Activated effector memory CD4-positive, alpha-beta T cell treated with Interleukin-2 at 50 U/mL for 16 hours (primary cell): ENCODE measurements around the gene NHLH1.
"Not testable (repeated sequence)": the region's sequence is repeated elsewhere in the genome, so short reads cannot be mapped to it uniquely, and the experiment has no call there.

ENCODE experiments used
- DNase-seq: peaks from one replicate; pipeline ENCODE4 v3.0.0-alpha.2; 2020

Gene NHLH1

DNA sequence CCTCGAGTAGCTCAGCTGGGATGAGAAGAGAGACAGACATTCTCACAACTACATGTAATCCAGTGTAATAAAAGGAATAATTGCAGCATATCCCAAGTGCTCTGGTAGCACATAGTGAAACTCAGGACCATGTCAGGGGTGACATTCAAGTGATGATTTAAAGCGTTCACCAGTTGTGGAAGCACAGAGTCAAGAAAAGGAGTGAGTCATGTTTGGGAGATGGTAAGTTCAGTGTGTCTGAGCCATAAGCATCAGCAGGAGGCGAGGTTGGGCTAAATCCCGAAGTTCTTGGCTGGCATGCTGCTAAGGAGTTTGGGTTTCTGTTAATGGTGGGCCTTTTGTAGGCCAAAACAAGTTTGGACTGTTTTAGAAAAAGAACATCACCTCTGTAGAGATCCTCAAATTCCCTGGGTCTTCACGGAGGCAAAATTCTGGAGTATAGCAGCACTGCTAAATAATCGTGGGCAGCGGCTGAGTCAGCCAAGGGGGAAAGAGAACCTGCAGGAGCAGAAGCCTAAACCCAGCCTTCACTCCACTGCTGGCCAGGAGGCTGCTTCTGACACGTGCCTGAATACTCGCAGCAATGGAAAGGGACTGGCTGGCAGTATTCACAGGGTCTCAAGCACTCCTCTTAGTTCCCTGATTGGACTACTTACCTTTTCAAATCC lies 7.2 kb upstream of the NHLH1 start:
- no peak for DNase-seq

DNA sequence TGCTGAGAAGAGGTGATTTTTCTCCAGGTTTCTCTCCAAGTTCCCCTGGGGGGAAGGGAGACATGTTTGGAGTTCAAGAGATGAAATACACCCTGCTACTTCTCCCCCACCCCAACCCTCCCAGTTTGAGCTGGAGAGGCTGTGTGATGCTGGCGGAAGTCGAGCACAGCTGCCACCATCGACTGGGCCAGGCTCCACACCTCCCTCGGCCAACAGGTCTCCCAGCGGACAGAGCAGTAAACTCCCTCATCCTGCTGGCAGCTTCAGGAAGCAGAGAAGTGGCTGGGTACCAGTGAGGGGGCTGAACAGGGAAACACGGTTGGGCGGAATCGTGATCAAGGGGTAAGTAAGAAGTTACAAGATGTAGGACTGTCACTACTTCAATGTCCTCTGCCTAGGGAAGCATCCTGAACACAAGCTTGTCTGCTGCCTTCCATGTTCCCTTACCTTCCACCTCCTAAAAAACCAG lies 6.6 kb upstream of the NHLH1 start:
- DNase-seq: no peak

DNA sequence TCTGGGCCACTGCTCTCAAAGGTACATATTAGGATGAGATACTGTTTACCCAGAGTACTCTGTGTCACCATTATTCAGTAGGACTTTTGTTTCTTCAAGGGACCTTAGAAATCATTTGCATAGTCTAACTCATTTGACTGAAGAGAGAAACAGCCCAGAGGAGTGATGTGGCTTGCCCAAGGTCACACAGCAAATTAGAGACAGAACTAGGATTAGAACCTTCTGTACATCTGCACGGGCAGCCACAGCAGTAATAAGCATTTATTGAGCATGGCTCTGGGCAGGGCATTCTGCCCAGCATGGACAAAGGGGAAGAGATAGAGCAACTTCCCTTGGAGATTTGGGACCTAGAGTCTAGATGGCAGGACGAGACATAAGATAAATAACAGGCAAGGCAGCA lies 5.7 kb upstream of the NHLH1 start:
- DNase-seq: no peak

DNA sequence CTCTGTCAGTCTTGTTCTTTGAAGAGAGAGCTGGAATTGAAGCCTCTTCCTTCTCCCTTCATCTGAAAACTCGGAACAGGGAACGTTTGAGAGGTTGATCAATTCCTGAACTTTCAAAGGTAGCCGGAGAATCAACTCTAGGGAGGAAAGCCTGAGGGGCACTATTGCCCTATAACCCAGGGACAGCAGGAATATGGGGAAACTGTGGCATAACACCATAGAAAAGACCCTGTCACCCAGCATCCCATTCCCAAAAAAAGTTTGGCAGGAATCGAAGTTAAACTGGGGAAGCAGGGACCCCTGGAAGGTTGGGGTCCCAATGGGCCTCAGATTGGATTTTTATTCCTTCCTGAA lies 5.1 kb upstream of the NHLH1 start:
- DNase-seq: no peak

DNA sequence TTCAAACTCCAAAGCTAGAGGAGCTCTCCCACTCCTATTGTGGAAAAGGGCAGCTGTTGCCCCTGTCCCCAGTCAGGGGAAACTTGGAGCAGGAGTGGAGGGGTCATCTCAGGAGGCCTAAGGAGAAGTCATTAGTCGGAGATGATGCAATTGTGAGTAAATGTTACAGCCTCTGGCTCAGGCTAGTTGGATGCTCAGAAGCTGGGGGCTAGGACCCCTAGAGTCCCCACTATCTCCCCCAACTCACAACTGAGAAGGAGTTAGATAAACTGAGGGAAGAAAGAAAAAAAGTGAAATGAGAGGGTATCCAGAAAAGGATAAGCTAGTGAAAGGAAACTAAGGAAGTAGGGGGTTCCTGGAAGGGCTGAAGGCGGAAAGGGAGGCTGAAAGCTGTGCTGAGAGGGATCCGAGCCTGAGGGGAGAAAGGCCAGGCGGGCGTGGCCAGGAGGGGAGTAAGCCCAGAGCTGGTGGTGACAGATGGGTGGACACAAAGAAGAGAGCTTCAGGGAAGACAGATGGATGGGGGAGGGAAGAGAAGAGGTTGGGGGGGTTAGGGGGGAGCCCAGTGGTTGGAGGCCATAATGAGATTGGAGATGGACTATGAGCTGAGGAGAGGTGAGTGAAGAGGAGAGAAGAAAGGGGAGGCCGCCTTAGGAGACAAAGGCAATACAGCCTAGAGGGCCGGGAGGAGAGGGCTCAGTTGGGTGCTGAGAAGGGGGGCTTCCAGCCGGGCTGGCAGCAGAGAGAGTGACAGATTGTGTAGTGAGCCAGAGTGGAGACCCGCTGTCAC lies 4.5 kb upstream of the NHLH1 start:
- no peak for DNase-seq

DNA sequence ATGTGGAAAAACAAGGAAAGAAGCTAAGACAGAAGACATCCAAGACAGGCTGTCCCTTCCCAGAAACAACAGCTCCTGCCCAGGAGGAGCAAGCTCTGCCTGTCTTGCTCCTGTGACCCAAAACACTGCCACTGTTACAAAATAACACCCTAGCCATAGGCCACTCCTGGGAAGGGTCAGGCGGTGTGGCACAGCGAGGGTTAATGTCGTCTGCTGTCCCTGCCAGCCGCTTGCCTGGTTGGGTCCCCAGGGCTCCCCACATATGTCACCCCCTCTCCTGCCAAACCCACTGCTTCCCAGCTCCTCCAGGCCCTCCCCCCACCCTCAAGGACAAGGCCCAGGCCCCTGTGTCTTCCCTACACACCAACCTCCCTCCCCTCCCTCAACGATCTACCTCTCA lies 3.9 kb upstream of the NHLH1 start:
- no peak for DNase-seq

DNA sequence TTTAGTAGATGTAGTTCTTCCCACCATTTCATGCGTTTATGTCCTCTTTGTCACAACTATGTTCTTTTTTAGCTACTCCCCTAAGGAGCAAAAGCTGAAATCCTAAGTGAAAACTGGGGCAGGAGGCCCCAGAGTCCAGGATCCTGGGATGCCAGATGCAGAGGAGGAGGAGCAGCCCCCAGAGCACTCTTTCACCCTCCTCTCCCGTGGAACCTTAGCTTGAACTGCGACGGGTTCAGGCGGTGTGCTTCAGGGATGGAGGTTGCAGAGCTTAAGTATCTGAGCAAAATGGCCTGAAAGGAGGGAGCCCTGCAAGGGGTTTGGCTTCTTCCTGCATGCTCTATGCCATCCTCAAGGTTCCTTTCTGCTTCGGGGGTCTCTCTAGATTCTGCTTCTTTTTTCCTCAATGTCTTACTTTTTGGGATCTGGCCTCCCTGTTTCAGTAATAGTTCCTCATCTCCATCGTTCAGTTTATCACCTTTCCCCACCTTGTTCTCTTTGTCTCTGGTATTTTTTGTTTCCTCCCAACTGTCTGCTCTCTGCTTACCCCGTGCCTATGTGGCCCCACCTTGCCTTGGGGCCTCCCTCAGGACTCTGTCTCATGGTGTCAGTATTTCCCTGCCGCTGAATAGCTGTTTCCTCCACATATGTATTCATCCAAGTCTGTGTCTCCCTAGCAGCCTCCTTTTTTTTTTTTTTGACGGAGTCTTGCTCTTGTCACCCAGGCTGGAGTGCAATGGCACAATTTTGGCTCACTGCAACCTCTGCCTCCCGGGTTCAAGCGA lies 2.7 kb upstream of the NHLH1 start:
- no peak for DNase-seq

DNA sequence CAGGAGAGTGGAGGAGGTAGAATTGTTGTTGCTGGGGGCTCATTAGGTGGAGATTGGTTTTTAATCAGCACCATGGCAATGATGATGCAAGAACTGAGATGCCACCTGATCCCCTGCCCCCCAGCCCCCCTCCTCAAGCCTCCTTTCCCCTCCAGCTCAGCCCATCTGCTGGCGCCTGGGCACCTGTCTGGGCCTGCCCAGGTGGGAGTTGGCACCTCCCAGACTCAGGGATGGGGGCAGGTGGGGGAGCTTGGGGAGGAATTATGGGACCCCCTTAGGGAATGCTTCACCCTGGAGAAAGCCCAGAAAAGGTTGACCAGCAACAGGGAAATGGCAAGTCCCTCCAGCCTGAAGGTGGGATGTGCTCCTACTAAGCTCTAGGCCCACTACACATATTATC lies 1.5 kb upstream of the NHLH1 start:
- no peak for DNase-seq

DNA sequence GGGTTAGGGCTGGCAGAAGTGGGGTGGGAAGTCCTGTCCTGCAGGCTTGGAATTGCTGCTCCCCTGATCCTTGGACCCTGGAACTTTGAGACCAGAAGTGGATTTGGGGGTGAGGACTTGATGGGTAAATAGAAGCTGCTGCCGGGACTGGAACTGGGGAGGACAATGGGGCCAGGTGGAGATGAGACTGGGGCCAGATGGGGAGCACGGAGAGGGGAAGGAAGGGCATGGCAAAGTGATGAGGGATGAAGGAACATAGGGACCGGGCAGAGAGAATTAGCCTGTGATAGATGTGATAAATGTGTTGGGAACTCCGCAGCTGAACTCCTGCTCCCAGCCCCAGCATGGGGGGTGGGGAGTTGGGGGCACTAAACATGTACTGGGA lies 637 bp downstream of the NHLH1 start:
- no peak for DNase-seq

DNA sequence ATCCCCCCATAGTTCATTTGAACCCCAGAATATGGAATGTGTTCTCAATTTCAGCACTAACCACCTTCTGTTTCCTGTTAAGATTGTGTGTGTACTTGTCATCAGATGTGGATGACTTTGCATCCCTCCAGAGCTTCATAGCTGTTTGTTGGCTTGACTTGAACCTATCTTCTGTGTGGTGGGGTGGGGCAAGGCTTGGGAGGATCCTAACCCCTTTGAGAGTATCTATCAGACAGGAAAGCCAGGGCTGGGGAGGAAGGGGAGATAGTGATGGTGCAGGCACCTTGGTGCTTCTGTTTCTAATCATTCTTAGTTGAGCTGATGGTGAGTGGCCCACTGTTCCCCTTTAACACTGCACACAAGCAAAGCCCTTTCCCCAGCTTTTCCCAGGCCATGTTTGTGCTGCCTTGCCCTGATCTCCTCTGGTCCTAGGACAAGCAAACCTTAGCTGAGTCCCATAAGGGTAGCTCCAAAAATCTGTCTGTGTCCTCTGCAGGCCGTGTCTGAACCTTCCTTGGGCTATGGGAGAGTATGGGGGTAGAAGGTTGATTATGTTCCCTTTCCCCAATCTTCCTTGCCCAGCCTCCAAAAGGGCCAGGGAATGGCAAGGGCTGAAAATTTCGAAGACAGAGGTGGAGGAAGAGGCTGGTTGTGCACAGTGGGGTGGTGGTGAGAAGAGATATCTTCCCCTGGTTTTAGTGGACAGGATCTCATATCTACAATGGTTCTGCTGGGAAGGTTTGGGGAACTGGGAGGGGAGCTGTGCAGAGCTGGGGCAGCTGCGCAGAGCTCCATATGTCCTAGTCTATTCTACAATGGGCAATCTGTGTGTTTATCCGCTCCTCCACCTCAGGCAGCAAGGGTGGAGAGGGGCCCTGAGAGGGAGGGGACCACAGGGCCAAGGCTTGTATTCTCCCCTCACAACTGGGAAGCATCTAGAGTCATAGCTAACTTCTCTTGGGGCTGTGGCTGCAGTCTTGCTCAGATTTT lies 1.4 kb downstream of the NHLH1 start:
- no peak for DNase-seq

DNA sequence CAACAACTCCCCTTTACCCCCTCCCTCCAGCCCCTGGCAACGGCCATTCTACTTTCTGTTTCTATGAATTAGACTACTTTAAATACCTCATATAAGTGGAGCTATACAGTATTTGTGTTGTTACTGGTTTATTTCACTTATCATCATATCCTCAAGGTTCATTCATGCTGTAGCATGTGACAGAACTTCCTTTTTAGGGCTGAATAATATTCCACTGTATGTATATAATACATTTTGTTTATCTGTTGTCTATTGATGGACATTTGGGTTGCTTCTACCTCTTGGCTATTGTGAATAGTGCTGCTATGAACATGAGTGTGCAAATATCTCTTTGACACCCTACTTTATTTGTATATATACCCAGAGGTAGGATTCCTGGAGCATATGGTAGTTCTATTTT lies 2.2 kb downstream of the NHLH1 start:
- DNase-seq: no peak

DNA sequence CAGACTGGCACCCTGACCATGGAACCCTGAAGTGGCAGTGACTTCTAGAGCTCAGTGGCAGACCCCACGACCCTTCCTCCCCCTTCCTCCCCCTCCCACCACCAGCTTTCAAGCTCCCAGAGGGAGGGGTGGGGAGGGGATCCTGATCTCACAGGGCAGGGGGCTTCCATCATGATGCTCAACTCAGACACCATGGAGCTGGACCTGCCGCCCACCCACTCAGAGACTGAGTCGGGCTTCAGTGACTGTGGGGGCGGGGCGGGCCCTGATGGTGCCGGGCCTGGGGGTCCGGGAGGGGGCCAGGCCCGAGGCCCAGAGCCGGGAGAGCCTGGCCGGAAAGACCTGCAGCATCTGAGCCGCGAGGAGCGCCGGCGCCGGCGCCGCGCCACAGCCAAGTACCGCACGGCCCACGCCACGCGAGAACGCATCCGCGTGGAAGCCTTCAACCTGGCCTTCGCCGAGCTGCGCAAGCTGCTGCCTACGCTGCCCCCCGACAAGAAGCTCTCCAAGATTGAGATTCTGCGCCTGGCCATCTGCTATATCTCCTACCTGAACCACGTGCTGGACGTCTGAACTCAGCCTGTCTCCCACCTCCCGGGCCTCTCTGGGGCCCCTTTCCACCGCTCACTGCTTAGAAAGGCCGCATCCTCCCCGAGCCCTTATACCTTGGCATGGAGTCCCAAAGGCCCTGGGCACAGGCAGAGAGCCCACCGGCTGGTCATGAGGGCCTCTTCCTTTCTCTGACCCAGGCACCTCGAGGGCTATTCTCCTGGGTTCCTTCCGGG lies 3.9 kb downstream of the NHLH1 start:
- DNase-seq: no peak

DNA sequence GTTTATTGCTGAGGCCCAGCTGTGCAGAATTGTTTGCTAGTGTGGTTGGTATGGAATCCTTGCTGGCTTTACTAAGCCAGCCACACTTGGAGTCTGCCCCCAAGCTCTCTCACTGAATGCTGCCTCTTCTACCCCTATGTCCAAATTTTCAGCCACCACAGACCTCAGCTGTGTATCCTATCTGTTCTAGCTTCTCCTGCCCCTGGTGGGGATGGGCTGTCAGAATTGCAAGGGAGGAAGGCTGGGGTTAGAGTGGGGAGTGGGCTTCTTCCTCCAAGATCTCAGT lies 4.4 kb downstream of the NHLH1 start:
- DNase-seq: no peak

DNA sequence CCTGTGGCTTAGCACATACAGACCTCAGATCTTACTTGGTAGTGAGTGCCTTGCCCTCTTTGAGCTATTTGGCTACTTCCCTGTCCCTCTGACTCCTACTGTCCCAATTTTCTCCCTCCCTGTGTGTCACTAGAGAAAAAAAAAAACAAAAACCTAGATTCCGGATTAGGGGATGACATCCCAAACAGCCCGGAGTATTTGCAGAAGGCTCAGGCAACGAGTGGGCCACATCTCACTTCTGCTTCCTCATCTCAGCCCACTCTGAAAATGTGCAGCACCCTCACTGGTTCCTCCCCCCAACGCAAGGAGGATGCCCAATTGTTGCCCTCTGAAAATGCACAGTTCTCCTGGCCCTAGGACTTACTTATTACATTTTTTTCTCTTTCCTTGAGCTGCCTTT lies 4.9 kb downstream of the NHLH1 start:
- DNase-seq: no peak

DNA sequence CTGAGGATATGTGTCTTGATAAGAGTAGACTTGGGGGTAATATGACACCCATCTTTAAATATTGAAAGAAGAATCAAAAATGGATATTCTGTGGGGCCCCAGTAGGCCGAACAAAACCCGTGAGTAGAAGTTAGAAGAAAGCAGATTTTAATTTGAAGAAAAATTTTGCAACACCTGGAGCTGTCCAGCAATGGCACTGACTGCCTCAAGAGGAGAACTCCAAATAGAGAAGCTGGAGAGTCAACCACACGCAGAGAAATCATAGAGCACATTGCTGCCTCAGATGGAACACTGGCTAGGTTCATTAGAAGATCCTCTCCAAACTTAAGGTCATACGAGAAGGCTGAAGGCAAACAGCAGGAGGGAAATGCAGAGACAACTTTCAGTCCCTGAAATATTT lies 6.8 kb downstream of the NHLH1 start:
- no peak for DNase-seq

DNA sequence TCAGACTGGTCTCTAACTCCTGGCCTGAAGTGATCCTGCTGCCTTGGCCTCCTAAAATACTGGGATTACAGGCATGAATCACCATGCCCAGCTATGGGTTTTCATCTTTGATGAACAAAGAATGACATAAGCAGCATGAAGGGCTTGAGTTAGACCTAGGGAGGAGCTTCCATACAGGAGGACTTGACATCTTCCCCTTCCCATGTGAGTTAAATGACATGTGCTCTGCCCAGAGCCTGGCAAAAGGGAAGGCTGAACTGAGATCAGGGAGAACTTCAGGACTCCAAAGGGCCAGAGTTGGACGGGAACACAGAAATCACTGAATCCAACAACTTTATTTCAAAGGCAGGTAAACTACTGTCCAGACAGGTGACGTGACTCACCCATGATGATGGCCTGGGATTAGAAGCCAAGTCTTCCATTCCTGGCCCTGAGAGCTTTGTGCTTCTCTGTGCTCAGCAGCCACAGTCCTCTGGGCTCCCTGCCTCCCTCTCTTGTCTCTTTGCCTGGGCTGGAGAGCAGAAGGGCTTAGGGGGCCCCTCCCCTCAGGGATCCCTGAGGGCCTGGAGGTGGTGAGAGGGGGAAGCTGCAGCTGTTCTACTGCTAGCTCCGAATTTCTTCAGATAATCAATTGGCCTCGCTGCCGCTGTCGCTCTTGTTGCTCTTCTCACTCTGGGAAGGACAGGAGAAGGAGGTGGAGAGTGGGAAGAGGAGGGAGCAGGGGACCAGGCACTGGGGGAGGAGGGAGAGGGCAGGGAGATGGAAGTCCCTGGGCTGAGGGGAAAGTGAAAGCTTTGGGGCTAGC lies 7.6 kb downstream of the NHLH1 start:
- no peak for DNase-seq

DNA sequence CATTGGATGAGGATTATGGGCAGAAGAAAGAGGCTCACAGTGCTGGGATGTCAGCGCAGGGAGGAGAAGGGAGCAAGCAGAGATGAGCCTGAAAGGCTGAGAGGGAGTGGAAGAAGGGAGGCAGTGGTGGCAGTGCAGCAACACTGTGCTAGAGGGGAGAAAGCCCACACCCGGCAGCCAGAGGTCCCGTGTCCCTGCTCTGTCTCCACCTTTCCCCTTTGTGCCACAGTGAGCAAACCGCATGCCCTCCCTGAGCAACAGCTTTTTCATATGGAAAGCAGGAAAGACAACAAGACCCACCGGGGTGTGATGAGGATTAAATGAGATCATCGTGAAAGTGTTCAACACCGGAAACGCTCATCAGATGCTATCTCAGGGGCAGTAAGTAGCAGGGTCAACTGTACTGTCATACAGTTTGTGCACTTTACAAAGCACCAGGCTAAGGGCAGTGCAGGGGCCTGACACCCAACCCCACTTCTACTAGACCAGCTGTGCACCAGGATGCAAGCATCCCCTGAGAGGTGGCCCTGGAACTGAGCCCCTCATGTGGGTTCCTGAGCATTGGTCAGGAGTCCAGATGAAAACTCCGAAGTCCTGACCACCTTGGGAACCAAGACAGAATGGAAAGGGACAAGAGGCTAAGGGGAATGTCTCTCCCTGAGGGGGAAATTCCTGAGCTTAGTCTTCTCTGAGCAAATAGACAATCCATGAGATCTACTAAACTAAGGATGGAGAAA lies 9.1 kb downstream of the NHLH1 start:
- no peak for DNase-seq

DNA sequence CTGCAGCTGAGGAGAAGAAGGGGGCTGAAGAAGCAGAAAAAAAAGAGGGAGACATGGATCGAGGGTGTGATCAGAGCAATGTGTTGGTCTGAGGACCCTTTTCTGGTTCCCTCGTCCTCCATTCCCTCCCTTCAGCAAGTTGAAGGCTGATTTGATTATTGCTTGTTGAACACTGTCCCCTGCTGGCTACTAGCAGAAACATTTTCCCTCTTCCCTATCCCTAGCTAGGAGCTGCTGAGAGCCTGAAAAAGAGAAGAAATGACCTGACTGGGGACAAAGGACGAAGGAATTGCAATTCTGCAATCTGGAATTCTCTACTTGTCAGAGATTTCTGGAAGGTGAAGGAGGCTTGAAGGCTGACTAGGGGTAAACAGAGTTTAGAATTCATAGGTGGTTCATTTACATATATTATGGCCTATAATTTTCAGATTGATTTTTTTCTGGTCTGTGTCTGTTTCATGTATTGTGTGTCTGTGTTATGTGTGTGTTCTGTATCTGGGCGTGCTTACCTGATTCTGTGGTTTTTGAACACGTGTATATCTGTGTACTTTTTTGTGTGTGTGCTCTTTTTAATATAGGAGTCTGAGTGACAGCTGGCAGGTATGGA lies 9.8 kb downstream of the NHLH1 start:
- DNase-seq: no peak

DNA sequence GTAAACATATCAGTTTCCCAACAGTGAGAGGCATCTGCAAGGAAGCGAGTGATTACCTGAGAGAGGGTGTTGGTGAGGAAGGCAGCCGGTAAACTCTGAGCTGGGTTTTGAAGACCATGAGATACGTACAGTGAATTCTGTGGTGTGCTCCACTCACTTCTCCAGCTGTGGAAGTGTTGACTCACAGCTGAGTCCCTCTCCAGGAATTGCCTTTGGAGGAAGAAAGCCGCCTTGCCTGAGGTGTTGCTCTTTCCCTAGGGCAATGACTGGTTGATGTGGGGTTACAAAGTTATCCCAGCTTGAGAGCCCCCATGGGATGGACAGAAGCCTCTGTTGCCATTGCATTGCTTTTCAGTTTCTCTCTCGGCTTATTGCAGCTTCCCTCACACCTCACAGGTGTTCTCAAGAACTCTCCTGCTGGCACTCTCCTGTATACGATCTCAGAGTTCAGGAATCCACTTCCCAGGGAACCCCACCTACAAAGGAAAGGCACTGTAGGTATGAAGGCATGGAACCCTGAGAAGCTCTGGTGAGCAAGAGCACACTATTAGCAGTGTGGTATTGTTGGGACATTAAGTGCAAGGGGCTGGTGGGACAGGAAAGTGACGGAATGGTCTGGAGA lies 10.8 kb downstream of the NHLH1 start:
- DNase-seq: no peak

DNA sequence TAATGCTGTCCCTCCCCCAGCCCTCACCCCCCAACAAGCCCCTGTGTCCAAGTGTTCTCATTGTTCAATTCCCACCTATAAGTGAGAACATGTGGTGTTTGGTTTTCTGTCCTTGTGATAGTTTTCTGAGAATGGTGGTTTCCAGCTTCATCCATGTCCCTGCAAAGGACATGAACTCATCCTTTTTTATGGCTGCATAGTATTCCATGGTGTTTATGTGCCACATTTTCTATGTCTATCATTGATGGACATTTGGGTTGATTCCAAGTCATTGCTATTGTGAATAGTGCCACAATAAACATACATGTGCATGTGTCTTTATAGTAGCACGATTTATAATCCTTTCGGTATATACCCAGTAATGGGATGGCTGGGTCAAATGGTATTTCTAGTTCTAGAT lies 17.9 kb downstream of the NHLH1 start:
- DNase-seq: not testable (repeated sequence)
